ENCODE measurements around the gene VSIG1.

DNA sequence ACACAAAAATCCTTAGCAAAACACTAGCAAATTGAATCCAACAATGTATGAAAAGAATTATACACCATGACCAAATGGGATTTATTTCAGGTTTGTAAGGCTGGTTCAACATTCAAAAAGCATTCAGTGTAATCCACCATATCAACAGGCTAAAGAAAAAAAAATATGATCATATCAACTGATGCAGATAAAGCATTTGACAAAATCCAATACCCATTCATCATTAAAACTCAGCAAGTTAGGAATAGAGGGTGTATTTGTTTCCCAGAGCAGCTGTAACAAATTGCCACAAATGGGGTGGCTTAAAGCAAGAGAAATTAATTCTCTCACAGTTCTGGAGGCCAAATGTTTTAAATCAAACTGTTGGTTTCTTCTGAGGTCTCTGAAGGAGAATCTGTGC, 10.7 kb downstream of the VSIG1 start:
- no peak for TF ChIP-seq ELF4 (IDR thresholded peaks at IDR 0.05)
- no peak for TF ChIP-seq SUZ12 (IDR thresholded peaks at IDR 0.05)
- TF ChIP-seq TARDBP (IDR thresholded peaks at IDR 0.05) = no peak
- no peak for TF ChIP-seq SP1 (IDR thresholded peaks at IDR 0.05)
- TF ChIP-seq ARNT (IDR thresholded peaks at IDR 0.05) = no peak
- TF ChIP-seq BHLHE40 (IDR thresholded peaks at IDR 0.05; ENCODE audit: borderline replicate concordance) = no peak
- TF ChIP-seq FOXK2 (IDR thresholded peaks at IDR 0.05) = no peak

Data from HEK293T (cell line).